Measurements from ENCODE around the gene SPOCK3. TPM values are rescaled to one million over a fixed set of nuclear protein-coding genes. Genes with fewer than 3 reads are reported as not detected.

SPOCK3 gene
- total RNA-seq, 2 experiments from 2014 or later, result not detected

DNA sequence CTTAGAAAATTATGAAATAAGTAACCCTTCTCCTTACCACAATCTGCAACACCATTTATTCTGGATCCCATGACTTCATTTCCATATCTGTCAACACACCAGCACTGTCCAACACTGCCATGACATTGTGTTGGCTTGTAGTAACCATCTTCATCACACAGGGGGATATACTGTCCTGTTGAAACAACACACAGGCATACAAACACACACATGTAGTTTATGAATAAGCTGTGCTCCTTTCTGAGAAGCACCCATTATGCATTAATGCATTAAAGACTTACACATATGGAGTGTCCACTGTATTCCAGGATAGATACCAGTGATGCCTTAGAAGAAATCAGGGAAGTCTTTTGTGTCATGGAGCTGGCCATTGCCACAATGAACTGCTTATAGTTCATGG is 496.9 kb downstream of the SPOCK3 start:
- no peak overlapping the region for H3K27ac Mint-ChIP-seq
- H3K4me3 ChIP-seq (ENCODE audit: low read length), result no peak overlapping the region
- intact Hi-C loops (cut with DNase I, micrococcal nuclease), result no loop called here
- H3K4me3 Mint-ChIP-seq, result no peak overlapping the region
- ChIA-PET CTCF (no interaction called here), POLR2A (no interaction called here)
- no peak overlapping the region for H3K27ac ChIP-seq (ENCODE audit: low read depth in 1 of 2, low read length in 2 of 2)
- TF ChIP-seq CTCF (IDR thresholded peaks at IDR 0.05), result no peak
- no peaks in the 10 kb centered on the region for H3K27me3 Mint-ChIP-seq
- no peaks in the 10 kb centered on the region for H3K9me3 ChIP-seq (ENCODE audit: control insufficient read depth in 1 of 2, insufficient read depth in 1 of 2, low read length in 2 of 2)
- no peaks in the 10 kb centered on the region for H3K27me3 ChIP-seq (ENCODE audit: control insufficient read depth in 1 of 2, insufficient read depth in 2 of 2, low read length in 2 of 2)
- no peaks in the 10 kb centered on the region for H3K4me1 Mint-ChIP-seq (ENCODE audit: low read depth)
- no peaks in the 10 kb centered on the region for H3K4me1 ChIP-seq (ENCODE audit: insufficient read depth, low read length)
- H3K36me3 ChIP-seq (ENCODE audit: insufficient read depth, low read length), result no peaks in the 10 kb centered on the region
- H3K9me3 Mint-ChIP-seq, result peaks cover 4% of the 10 kb centered on the region
- DNase-seq (no peak), ATAC-seq (ENCODE audit: poor library complexity) (no peak)
- H3K36me3 Mint-ChIP-seq (ENCODE audit: low read depth), result no peaks in the 10 kb centered on the region

- Histone ChIP-seq H3K4me3 (ENCODE audit: low read length) (no peak overlapping the region), H3K27me3 (ENCODE audit: control insufficient read depth in 1 of 2, insufficient read depth in 2 of 2, low read length in 2 of 2) (no peaks in the 10 kb centered on the region), H3K4me1 (ENCODE audit: insufficient read depth, low read length) (no peaks in the 10 kb centered on the region), H3K36me3 (ENCODE audit: insufficient read depth, low read length) (no peaks in the 10 kb centered on the region), H3K27ac (ENCODE audit: low read depth in 1 of 2, low read length in 2 of 2) (no peak overlapping the region), H3K9me3 (ENCODE audit: control insufficient read depth in 1 of 2, insufficient read depth in 1 of 2, low read length in 2 of 2) (no peaks in the 10 kb centered on the region)
- ChIA-PET POLR2A (no interaction called here), CTCF (no interaction called here)
- H3K27me3 Mint-ChIP-seq, result no peaks in the 10 kb centered on the region
- H3K27ac Mint-ChIP-seq, result no peak overlapping the region
- H3K4me3 Mint-ChIP-seq, result no peak overlapping the region
- DNase-seq (no peak), ATAC-seq (ENCODE audit: poor library complexity) (no peak)
- intact Hi-C loops (cut with DNase I, micrococcal nuclease), result no loop called here
- peaks cover 4% of the 10 kb centered on the region for H3K9me3 Mint-ChIP-seq
- no peaks in the 10 kb centered on the region for H3K36me3 Mint-ChIP-seq (ENCODE audit: low read depth)
- TF ChIP-seq CTCF (IDR thresholded peaks at IDR 0.05), result no peak
- no peaks in the 10 kb centered on the region for H3K4me1 Mint-ChIP-seq (ENCODE audit: low read depth)
Observed at GRCh38 chr4:166735553-166735952, 498.7 kb downstream of the SPOCK3 start.

DNA sequence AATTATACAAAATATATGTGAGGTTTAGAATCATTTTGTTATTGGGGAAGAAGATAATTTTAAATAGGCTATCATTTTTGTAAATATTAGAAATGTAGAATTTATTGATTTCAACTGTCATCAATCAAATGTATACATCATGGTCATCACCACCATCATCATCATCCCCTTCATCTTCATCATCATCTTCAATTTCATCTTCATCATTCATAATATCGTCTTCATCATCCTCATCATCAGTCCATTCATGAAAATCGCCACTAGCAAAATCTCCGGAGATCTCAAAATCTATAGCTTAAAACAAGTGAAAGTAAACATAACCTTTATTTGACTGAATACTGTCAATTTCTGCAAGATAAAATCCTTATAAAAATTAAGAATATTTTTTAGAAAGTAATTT is 499.5 kb downstream of the SPOCK3 start:
- Mint-ChIP-seq H3K4me3 (no peak overlapping the region), H3K4me1 (ENCODE audit: low read depth) (no peaks in the 10 kb centered on the region), H3K27ac (no peak overlapping the region), H3K36me3 (ENCODE audit: low read depth) (no peaks in the 10 kb centered on the region), H3K9me3 (peaks cover 4% of the 10 kb centered on the region), H3K27me3 (no peaks in the 10 kb centered on the region)
- Histone ChIP-seq H3K9me3 (ENCODE audit: control insufficient read depth in 1 of 2, insufficient read depth in 1 of 2, low read length in 2 of 2) (no peaks in the 10 kb centered on the region), H3K27me3 (ENCODE audit: control insufficient read depth in 1 of 2, insufficient read depth in 2 of 2, low read length in 2 of 2) (no peaks in the 10 kb centered on the region), H3K4me3 (ENCODE audit: low read length) (no peak overlapping the region), H3K36me3 (ENCODE audit: insufficient read depth, low read length) (no peaks in the 10 kb centered on the region), H3K4me1 (ENCODE audit: insufficient read depth, low read length) (no peaks in the 10 kb centered on the region), H3K27ac (ENCODE audit: low read depth in 1 of 2, low read length in 2 of 2) (no peak overlapping the region)
- intact Hi-C loops (cut with DNase I, micrococcal nuclease), result no loop called here
- ATAC-seq (ENCODE audit: poor library complexity), result no peak
- POLR2A ChIA-PET, result no interaction called here
- no peak for DNase-seq
- CTCF ChIA-PET, result no interaction called here
- no peak for TF ChIP-seq CTCF (IDR thresholded peaks at IDR 0.05)

All from CD4-positive, alpha-beta T cell (primary cell).